SU-DHL-6 (cell line): Measurements from ENCODE around the gene GRID1.

Experiments
- EZH2phosphoT487 ChIP-seq: fragments of 200-600 bp; sonication (generic), shearing (Covaris generic); conservative IDR thresholded peaks from 2 replicates; pipeline ENCODE4 v1.6.1; 2018; ENCODE audit warnings: mild to moderate bottlenecking, antibody characterized with exemption, low read length, moderate library complexity, mixed read lengths
- TF ChIP-seq, protein P1 (sequence below): fragments of 200-600 bp; sonication (generic); IDR thresholded peaks from one replicate; pipeline ENCODE4 v1.5.1; 2017; ENCODE audit warnings: antibody characterized with exemption, mild to moderate bottlenecking, low read length, moderate library complexity; ENCODE audit not compliant: insufficient read depth, poor library complexity, severe bottlenecking

DNA sequence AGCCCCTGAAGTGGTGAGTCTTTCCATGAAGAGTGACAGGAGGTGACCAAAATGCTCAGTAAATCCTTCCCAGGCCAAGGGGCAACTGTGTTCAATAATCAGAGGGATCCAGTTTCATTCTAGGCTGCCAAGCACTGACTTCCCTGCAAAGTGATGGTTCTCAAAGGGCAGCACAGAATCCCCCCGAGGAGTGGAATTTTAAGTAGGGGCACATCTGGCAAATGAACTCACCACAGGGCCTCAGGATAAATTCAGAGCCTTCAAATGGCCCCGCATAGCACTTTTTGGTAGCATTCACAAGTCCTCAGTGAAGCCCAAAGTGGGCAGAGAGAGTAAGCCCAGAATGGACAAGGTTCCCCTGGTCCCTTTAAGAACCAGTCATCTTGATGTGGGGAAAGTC lies 602.5 kb downstream of the GRID1 start:
- TF ChIP-seq, protein P1, sequence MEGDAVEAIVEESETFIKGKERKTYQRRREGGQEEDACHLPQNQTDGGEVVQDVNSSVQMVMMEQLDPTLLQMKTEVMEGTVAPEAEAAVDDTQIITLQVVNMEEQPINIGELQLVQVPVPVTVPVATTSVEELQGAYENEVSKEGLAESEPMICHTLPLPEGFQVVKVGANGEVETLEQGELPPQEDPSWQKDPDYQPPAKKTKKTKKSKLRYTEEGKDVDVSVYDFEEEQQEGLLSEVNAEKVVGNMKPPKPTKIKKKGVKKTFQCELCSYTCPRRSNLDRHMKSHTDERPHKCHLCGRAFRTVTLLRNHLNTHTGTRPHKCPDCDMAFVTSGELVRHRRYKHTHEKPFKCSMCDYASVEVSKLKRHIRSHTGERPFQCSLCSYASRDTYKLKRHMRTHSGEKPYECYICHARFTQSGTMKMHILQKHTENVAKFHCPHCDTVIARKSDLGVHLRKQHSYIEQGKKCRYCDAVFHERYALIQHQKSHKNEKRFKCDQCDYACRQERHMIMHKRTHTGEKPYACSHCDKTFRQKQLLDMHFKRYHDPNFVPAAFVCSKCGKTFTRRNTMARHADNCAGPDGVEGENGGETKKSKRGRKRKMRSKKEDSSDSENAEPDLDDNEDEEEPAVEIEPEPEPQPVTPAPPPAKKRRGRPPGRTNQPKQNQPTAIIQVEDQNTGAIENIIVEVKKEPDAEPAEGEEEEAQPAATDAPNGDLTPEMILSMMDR = no peak
- TF ChIP-seq EZH2phosphoT487 = no peak
